Measurements from ENCODE around the gene PITRM1.

The PITRM1 gene

DNA sequence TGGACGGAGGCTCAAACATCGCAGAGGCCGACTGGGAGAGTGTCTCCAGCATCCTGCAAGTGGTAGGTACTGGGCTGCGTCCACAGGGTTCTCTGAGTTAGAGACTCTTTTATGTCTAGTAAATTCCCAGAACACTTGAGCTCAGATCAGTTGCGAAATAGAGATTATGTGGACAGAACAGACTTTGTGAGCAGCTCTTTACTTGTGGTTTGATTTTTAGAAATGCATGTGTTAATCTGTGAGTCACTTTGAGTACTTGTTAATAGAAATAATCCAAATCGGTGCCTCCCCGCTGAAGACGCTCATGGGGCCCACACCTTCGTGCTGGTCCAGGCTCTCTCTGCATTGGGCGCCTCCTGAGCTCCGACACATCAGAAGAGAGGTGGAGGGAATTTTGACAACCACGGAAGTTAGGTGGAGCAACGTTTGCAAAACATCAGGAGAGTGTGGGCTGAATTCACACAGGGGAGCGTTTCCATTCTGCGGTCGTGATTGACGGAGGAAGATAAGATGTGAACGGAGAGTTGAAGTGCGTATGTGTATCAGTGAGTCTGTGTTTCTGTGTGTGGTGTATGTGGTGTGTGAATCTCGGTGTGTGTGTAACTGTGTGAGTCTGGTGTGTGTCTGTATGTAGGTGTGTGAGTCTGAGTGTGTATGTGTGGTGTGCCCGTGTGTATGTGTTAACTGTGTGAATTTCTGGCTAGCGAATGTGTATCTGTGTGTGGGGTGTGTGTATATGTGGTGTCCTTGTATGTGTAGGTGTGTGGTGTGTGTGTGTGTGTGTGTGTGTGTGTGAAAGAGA lies 73.1 kb downstream of the PITRM1 start:
- TF ChIP-seq, protein P1, sequence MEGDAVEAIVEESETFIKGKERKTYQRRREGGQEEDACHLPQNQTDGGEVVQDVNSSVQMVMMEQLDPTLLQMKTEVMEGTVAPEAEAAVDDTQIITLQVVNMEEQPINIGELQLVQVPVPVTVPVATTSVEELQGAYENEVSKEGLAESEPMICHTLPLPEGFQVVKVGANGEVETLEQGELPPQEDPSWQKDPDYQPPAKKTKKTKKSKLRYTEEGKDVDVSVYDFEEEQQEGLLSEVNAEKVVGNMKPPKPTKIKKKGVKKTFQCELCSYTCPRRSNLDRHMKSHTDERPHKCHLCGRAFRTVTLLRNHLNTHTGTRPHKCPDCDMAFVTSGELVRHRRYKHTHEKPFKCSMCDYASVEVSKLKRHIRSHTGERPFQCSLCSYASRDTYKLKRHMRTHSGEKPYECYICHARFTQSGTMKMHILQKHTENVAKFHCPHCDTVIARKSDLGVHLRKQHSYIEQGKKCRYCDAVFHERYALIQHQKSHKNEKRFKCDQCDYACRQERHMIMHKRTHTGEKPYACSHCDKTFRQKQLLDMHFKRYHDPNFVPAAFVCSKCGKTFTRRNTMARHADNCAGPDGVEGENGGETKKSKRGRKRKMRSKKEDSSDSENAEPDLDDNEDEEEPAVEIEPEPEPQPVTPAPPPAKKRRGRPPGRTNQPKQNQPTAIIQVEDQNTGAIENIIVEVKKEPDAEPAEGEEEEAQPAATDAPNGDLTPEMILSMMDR (IDR thresholded peaks at IDR 0.05; ENCODE audit: low read depth, low read length, missing control alignments) = no peak
- DNase-seq (ENCODE audit: extremely low read depth, low read depth) = no peak
- H3K4me3 ChIP-seq (replicated peaks; ENCODE audit: low read depth, low read length) = no peak overlapping the region

DNA sequence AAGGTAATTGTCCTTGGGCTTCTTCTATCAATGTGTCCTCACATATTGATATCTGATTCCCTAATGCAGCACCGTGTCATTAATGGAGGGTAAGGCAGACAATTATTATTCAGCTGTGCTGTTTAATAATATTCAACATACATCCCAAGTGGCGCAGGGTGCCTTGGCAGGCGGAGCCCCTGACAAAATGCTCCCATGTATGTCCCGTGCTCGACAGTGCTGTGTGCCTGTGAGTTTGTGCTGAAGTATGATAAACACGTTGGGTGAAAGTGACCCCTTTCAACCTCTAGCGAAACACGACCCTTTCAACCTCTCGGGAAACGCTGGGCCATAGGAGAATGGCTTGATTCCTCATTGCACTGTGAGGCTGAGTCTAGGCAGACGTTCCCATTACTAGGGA lies 73.9 kb downstream of the PITRM1 start:
- no peak overlapping the region for H3K4me3 ChIP-seq (replicated peaks; ENCODE audit: low read depth, low read length)
- TF ChIP-seq, protein P1 (IDR thresholded peaks at IDR 0.05; ENCODE audit: low read depth, low read length, missing control alignments) = no peak
- no peak for DNase-seq (ENCODE audit: extremely low read depth, low read depth)

DNA sequence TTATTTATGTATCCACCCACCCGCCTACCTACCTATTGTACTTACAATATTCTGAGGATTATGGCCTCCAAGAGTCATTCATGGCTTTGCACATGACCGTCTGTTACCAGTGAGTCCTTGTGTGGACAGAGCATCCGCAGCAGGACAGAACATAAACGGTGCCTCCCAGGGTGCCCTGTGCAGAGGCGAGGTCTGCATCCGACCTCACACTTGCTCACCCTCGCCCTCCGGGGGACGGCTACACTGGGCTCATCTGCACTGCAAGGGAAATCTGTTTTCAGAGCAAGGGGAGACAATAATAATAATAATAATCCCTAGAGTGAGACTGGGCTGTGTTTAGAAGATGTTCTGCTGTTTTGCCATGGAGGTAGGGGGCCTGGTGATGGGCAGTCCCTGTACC lies 75.4 kb downstream of the PITRM1 start:
- TF ChIP-seq, protein P1 (IDR thresholded peaks at IDR 0.05; ENCODE audit: low read depth, low read length, missing control alignments) = no peak

GRCh38 chr10:3096149-3096548 lies 76.4 kb downstream of the PITRM1 start:
- TF ChIP-seq, protein P1 (IDR thresholded peaks at IDR 0.05; ENCODE audit: low read depth, low read length, missing control alignments) = no peak
- peak overlapping the region; percentile 17 for H3K4me3 ChIP-seq (replicated peaks; ENCODE audit: low read depth, low read length)
- no peak for DNase-seq (ENCODE audit: extremely low read depth, low read depth)

More for the DNA sequence above, 75.4 kb downstream of the PITRM1 start:
- no peak overlapping the region for H3K4me3 ChIP-seq (replicated peaks; ENCODE audit: low read depth, low read length)
- no peak for DNase-seq (ENCODE audit: extremely low read depth, low read depth)

- TF ChIP-seq, protein P1 (IDR thresholded peaks at IDR 0.05; ENCODE audit: low read depth, low read length, missing control alignments) = no peak
- peak overlapping the region; percentile 17 for H3K4me3 ChIP-seq (replicated peaks; ENCODE audit: low read depth, low read length)
- peak; percentile 92 for DNase-seq (ENCODE audit: extremely low read depth, low read depth)
Measured at GRCh38 chr10:3095373-3096139, 77.0 kb downstream of the PITRM1 start.

DNA sequence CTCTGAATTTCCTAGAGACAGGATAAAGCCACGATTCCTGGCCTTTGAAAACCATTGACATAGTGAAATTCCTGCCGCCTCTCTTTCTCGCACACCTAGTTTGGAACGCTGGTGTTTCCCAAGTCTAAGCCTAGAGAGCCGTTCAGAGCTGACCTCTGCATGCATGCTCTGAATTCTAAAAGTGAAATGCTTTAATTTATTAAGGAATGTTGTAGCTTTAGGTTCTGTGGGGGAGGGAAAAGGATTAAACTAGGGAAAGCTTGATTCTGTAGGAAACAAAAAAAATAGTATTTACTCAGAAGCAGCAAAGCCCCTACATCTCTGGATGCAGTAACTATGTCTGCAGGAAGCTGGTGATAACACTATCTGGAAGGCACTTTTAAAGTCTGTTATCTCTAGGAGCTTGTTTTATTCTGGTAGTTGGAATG lies 78.0 kb downstream of the PITRM1 start:
- H3K4me3 ChIP-seq (replicated peaks; ENCODE audit: low read depth, low read length) = no peak overlapping the region
- TF ChIP-seq, protein P1 (IDR thresholded peaks at IDR 0.05; ENCODE audit: low read depth, low read length, missing control alignments) = no peak
- DNase-seq (ENCODE audit: extremely low read depth, low read depth) = no peak

All from HFF-Myc (cell line).